Measurements from ENCODE around the gene GPC5. TPM values are rescaled to one million over a fixed set of nuclear protein-coding genes. Genes with fewer than 3 reads are reported as not detected.

GPC5 gene
- total RNA-seq, 1 experiment from 2014 or later: 0.26 TPM

GRCh38 chr13:92564942-92565341, 1166.5 kb downstream of the GPC5 start:
- Histone ChIP-seq H3K9me3 (ENCODE audit: control insufficient read depth, insufficient read depth, low read depth, low read length) (no peaks in the 10 kb centered on the region), H3K36me3 (ENCODE audit: control insufficient read depth, insufficient read depth, low read length) (no peaks in the 10 kb centered on the region), H3K27ac (ENCODE audit: low read length) (no peak overlapping the region), H3K27me3 (ENCODE audit: control insufficient read depth, insufficient read depth, low read length) (no peaks in the 10 kb centered on the region), H3K4me3 (ENCODE audit: low read depth in 2 of 2, low read length in 2 of 2) (no peak overlapping the region), H3K4me1 (ENCODE audit: control insufficient read depth, insufficient read depth, low read length) (no peaks in the 10 kb centered on the region)
- in situ Hi-C loops (cut with HindIII; ENCODE audit: low pct_unique_long_range_greater_than_20kb, low sequenced_read_pairs): no loop called here
- ATAC-seq: no peak
- CTCF ChIA-PET: no interaction called here
- intact Hi-C loops (cut with micrococcal nuclease; ENCODE audit: unreplicated experiment): no loop called here
- no peak for DNase-seq (ENCODE audit: low read depth, low spot score)
- TF ChIP-seq REST (IDR thresholded peaks at IDR 0.05; ENCODE audit: insufficient read depth in 1 of 2, low read depth in 2 of 2, low read length in 1 of 2) (no peak), TCF7L2 (IDR thresholded peaks at IDR 0.05; ENCODE audit: low read depth, low read length) (no peak), CTCF (IDR thresholded peaks at IDR 0.05) (no peak), SIN3A (IDR thresholded peaks at IDR 0.05; ENCODE audit: borderline replicate concordance, insufficient read depth, low read depth, low read length) (no peak), POLR2AphosphoS5 (IDR thresholded peaks at IDR 0.05; ENCODE audit: low read depth, low read length) (no peak)
- POLR2A ChIA-PET: no interaction called here
- BruUV-seq (replicated peaks): no TSS peak

GRCh38 chr13:92566767-92567166, 1168.3 kb downstream of the GPC5 start:
- no TSS peak for BruUV-seq (replicated peaks)

More at GRCh38 chr13:92566767-92567166, 1168.3 kb downstream of the GPC5 start:
- intact Hi-C loops (cut with micrococcal nuclease; ENCODE audit: unreplicated experiment) (no loop called here), in situ Hi-C loops (cut with HindIII; ENCODE audit: low pct_unique_long_range_greater_than_20kb, low sequenced_read_pairs) (no loop called here)
- Histone ChIP-seq H3K9me3 (ENCODE audit: control insufficient read depth, insufficient read depth, low read depth, low read length) (no peaks in the 10 kb centered on the region), H3K27me3 (ENCODE audit: control insufficient read depth, insufficient read depth, low read length) (no peaks in the 10 kb centered on the region), H3K27ac (ENCODE audit: low read length) (no peak overlapping the region), H3K36me3 (ENCODE audit: control insufficient read depth, insufficient read depth, low read length) (no peaks in the 10 kb centered on the region), H3K4me1 (ENCODE audit: control insufficient read depth, insufficient read depth, low read length) (no peaks in the 10 kb centered on the region), H3K4me3 (ENCODE audit: low read depth in 2 of 2, low read length in 2 of 2) (no peak overlapping the region)
- ChIA-PET POLR2A (interaction anchor here (0.7 kb wide), 1 partner anchor 485 kb away, joined by 3 read pairs; no protein-coding TSS in a partner anchor), CTCF (no interaction called here)
- no peak for TF ChIP-seq TCF7L2 (IDR thresholded peaks at IDR 0.05; ENCODE audit: low read depth, low read length)
- TF ChIP-seq POLR2AphosphoS5 (IDR thresholded peaks at IDR 0.05; ENCODE audit: low read depth, low read length): no peak
- no peak for TF ChIP-seq REST (IDR thresholded peaks at IDR 0.05; ENCODE audit: insufficient read depth in 1 of 2, low read depth in 2 of 2, low read length in 1 of 2)
- no peak for TF ChIP-seq CTCF (IDR thresholded peaks at IDR 0.05)
- TF ChIP-seq SIN3A (IDR thresholded peaks at IDR 0.05; ENCODE audit: borderline replicate concordance, insufficient read depth, low read depth, low read length): no peak
- DNase-seq (ENCODE audit: low read depth, low spot score) (no peak), ATAC-seq (no peak)
